RKO (cell line): ENCODE results near the gene ADAM22.
"Not testable (repeated sequence)": the region's sequence is repeated elsewhere in the genome, so short reads cannot be mapped to it uniquely, and the experiment has no call there.

Source experiments
- DNase-seq: peaks from one replicate; pipeline ENCODE4 v3.0.0-alpha.2; 2016; ENCODE audit warnings: low spot score

Gene ADAM22, protein sequence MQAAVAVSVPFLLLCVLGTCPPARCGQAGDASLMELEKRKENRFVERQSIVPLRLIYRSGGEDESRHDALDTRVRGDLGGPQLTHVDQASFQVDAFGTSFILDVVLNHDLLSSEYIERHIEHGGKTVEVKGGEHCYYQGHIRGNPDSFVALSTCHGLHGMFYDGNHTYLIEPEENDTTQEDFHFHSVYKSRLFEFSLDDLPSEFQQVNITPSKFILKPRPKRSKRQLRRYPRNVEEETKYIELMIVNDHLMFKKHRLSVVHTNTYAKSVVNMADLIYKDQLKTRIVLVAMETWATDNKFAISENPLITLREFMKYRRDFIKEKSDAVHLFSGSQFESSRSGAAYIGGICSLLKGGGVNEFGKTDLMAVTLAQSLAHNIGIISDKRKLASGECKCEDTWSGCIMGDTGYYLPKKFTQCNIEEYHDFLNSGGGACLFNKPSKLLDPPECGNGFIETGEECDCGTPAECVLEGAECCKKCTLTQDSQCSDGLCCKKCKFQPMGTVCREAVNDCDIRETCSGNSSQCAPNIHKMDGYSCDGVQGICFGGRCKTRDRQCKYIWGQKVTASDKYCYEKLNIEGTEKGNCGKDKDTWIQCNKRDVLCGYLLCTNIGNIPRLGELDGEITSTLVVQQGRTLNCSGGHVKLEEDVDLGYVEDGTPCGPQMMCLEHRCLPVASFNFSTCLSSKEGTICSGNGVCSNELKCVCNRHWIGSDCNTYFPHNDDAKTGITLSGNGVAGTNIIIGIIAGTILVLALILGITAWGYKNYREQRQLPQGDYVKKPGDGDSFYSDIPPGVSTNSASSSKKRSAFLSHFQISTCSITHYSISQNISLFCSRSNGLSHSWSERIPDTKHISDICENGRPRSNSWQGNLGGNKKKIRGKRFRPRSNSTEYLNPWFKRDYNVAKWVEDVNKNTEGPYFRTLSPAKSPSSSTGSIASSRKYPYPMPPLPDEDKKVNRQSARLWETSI

DNA sequence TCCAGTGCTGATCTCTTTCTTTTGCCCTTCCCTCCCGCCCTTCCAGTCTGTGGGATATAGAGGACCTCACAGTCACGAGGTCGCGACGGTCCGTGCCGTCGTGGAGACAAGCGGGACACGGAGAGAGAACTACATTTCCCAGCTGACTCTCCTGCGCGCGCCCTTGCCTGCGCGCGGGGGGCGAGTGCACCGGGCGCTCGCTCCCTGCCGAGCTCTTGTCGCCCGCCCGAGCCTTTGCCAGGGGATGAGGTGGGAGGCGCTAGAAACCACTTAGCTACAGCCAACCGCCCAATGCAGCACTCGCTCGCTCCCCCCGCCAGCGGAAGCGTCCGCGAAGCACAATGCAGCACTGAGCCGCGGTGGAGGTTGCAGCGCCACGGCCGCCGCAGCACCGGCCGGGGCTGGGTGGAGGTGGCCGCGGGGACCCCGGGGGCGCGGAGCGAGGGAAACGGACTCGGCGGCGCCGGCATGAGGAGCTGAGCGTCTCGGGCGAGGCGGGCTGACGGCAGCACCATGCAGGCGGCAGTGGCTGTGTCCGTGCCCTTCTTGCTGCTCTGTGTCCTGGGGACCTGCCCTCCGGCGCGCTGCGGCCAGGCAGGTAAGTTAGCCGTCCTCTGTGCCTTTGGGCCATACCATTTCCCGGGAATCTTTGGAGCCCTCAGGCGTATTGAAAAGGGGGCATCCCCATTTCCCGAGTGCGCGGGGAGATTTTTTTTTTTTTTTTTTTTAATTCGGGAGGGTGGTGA, at the start of gene ADAM22:
ADAM22 (plus strand) TSS at position 299 of the 746 bp plus-strand sequence; CDS start at position 514, 215 bp downstream.
- DNase-seq = peak; percentile 96

DNA sequence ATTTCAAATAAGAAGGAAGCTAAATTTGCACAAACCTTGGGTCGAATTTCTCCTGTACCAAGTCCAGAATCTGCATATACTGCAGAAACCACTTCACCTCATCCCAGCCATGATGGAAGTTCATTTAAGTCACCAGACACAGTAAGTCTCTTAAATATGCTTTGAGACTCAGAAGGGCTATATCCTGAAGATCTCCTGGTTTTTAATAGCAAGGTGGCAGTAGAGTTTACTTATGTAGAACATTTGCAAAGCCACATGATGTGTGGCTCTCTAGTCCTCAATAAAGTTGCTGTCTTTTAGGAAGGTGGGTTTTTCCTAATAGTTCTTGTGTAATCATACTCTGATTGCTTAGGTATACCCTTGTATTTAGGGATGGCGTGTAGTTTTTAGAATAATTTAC, 49.0 kb upstream of the ADAM22 start:
- DNase-seq = peak; percentile 41

DNA sequence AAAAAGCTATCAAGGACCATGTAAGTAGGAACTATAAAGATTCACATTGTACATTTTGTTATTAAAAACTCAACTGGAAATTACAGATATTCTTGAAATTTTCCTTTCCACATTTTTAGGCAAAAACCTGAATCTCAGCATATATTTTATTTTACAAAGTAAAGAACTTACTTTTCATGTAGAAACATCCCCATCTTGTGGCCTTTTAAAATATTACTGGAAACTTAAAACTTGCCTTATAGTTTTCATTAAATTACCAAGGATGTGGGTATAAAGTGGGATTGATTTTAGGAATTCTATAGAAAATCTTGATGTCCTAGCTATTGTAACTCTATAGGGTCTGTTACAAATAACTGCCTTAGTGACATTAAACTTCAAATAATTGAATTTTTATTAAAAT, 47.2 kb upstream of the ADAM22 start:
- peak; percentile 68 for DNase-seq

DNA sequence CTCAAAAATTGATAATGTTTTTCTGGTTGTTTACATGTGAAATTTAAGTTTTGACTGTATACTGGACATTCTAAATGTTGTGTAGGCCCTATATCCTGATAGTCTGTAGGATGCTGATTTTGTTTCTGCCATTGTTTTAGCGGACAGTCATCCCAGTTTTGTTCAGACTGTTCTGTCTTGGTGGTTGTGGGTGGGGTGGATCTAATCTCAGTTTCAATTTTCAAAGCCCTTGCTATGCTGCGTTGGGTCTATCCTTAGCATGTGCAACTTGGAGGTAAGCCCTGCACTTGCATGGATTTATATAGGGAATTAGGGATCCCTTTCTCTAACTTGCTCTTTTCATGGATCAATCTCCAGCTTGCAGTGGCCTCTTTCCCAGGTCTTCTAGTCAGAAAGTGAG, 38.7 kb upstream of the ADAM22 start:
- no peak for DNase-seq

DNA sequence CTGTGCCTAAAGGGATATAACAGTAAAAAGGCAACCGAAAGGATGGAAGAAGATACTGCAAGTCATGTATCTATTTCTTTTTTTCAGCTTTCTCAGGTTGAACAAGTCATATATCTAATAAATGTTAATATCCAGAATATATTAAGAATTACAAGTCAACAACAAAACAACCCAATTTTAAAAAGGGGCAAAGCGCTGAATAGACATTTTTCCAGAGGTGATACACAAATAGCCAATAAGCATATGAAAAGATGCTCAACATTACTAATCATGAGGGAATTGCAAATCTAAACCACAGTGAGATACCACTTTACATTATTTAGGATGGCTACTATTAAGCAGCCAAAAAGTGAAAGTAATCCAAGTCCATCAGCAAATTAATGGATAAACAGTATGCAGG, 34.8 kb upstream of the ADAM22 start:
- no peak for DNase-seq

DNA sequence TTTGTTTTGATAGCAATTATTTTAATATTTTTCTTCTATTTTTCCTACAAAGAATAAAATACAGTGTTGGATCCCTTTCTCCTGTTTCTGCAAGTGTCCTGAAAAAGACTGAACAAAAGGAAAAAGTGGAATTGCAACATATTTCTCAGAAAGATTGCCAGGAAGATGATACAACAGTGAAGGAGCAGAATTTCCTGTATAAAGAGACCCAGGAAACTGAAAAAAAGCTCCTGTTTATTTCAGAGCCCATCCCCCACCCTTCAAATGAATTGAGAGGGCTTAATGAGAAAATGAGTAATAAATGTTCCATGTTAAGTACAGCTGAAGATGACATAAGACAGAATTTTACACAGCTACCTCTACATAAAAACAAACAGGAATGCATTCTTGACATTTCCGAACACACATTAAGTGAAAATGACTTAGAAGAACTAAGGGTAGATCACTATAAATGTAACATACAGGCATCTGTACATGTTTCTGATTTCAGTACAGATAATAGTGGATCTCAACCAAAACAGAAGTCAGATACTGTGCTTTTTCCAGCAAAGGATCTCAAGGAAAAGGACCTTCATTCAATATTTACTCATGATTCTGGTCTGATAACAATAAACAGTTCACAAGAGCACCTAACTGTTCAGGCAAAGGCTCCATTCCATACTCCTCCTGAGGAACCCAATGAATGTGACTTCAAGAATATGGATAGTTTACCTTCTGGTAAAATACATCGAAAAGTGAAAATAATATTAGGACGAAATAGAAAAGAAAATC, 26.7 kb upstream of the ADAM22 start:
- not testable (repeated sequence) for DNase-seq

DNA sequence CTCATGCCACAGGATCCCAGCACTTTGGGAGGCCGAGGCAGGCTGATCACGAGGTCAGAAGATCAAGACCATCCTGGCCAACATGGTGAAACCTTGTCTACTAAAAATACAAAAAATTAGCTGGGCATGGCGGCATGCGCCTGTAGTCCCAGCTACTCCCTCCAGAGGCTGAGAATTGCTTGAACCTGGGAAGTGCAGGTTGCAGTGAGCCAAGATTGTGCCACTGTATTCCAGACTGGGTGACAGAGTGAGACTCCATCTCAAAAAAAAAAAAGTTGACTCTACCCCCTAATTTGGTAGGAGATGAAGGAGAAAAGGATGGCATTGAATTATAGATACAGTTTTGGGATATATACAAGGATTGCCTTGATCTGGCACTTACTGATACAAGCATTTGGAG, 25.2 kb upstream of the ADAM22 start:
- DNase-seq = not testable (repeated sequence)

DNA sequence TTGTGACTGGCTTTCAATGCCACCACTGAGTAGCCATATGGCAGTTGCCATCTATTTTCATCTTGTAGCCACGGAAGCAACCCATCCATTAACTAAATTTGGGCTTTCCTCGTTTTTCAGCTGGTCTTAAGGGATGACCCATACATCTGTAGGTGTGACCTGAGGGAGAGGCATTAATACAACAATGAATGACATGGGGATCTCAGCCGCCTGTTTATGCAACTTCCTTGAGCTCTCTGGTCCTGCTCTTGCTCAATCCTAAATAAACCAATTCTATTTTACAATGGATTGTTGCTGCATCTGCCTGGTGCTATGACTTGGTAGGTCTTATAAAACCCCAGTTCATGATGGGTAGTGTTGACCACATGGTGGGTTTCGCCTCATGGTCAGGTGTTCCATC, 21.9 kb upstream of the ADAM22 start:
- DNase-seq = no peak

DNA sequence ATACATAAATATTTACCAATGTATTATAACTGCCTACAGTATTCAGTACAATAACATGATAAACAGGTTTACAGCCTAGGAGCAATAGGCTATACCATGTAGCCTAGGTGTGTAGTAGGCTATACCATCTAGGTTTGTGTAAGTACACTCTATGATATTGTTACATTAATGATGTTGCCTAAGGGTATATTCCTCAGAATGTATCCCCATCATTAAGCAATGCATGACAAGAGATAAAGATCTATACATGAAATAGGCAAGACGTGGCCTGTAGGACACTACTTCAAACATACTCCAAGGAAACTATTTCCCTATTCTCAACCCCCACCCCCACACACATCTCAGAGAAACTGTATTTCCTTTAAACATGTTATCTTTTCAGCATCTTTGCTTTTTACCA, 15.3 kb upstream of the ADAM22 start:
- DNase-seq = no peak

DNA sequence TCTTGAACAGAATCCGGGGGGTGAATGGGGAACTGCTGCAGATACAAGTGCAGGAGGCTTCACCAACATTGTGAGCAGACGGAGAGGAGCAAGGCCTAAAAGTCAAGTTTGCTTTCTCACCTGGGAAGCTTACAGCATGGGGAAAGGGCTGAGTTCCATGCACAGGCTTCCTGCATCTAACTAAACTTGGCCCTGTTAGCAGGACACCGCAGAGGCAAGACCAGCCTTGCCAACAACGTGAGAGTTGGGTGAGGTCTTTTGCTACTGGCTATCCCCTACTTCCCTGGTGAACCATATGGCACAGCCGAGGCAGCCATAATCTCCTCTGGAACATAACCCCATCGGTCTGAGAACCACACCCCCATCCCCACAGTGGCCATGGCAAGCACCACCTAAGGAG, 14.2 kb upstream of the ADAM22 start:
- no peak for DNase-seq

DNA sequence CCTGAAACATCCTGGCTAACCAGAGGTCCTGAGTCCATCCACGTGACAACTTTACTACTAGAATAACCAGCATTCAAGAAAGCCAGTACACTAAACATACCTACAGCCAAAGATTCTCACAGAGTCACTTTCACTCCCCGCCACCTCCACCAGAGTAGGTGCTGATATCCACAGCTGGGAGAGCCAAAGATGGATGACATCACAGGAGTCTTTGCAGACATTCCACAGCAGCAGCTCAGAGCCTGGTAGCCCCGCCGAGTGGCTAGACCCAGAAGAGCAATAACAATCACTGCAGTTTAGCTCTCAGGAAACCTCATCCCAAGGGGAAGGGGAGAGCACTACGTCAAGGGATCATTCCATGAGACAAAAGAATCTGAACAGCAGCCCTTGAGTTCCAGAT, 13.5 kb upstream of the ADAM22 start:
- DNase-seq = no peak

DNA sequence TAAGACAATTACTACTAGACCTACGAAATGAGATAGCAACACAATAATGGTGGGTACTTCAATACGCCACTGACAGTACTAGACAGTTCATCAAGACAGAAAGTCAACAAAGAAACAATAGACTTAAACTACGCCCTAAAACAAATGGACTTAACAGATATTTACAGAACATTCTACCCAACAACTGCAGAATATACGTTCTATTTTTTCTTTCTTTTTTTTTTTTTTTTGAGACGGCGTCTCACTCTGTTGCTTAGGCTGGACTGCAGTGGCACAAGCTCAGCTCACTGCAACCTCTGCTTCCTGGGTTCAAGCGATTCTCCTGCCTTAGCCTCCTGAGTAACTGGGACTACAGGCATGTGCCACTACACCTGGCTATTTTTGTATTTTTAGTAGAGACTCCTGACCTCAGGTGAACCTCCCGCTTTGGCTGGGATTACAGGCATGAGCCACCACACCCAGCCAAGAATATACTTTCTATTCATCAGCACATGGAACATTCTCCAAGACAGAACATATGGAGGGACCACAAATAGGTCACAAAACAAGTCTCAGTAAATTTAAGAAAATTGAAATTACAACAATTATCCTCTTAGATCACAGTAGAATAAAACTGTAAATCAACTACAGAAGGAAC, 11.2 kb upstream of the ADAM22 start:
- not testable (repeated sequence) for DNase-seq

DNA sequence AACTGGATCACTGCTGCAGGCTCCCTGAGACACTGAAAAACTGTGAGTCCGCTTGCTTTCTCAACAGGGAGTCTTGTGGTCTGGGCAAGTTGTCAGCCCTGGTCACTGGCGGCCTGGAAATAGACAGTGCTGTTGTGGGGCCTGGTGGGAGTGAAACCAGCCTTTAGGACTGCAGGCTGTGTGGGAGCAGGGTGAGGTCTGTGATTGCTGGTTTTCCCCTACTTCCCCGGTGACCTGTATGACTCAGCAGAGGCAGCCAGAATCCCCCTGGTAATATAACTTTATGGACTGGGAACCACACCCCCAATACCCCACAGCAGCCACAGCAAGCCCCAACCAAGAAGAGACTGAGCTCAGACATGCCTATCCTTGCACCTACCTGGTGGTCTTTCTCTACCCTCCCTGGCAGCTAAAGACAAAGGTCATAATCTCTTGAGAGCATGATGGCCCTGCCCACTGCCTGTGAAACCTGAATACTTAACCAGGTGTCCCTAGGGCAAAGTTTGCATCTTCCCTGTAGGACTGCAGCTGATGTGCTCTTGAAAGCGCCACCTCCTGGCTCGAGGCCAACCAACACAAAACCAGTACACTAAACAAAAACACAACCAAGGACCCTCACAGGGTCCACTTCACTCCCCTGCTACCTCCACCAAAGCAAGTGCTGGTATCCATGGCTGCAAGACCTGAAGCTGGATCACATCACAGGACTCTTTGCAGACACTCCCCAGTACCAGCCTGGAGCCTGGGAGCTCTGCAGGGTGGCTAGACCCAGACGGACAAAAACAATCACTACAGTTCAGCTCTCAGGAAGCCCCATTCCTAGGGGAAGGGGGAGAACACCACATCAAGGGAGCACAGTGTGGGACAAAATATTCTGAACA, 7.2 kb upstream of the ADAM22 start:
- no peak for DNase-seq

DNA sequence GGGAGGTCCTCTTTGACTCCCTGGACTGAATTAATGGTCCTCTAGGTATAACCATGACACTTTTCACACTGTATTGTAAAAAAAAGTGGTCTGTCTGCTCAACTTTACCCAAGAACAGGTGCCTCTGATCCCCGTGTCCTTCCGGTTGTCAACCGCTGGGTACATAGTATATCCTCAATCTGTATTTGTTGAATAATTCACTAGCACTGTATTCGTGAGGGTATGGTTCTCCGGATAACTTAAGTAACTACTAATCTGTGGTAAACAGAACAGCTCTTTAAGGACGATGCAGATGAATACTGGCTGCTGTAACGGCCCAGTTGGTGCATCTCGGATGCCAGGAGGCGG, 472 bp upstream of the ADAM22 start:
- DNase-seq = no peak

DNA sequence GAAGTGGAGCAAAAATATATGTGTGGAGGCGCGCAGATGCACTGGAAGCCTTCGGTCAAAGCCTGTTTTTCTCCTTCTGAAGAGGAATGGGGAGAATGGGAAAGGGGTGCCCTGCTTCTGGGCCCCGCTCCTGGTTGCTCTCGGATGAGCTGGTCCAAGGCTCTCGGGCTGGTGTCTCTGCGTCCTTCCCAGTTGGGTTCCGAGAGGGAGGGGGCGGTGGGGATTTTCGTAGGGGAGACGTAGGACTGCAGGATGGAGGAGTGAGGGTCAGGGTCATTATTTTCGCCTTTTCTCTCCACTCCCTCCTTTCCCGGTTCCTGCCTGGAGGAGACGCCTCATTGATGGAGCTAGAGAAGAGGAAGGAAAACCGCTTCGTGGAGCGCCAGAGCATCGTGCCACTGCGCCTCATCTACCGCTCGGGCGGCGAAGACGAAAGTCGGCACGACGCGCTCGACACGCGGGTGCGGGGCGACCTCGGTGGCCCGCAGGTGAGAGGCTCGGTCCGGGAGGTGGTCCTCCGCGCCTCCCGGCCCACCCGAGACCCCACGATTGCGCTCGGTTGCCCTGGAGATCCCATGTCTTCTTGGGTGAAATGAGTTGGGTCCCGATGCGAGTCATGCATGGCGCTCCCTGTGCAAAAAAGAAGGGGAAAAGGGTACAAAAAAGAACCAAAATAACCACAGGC, 790 bp downstream of the ADAM22 start:
- DNase-seq = peak; percentile 34

DNA sequence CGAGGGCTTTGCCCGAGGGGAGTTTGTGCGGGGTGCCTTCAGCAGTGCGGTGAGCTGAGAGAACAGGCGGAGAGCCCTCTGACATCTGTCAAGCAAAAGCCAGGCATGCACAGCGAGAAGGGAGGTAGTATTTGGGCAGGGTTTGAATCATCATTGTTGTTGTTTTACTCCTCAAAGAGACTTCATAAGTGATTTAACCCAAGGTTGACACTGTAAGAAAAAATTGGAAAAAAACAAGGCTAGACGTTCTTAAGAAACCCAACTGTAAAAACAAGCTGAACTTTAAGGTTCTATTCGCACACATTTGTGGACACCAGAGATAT, 1.3 kb downstream of the ADAM22 start:
- DNase-seq = no peak

DNA sequence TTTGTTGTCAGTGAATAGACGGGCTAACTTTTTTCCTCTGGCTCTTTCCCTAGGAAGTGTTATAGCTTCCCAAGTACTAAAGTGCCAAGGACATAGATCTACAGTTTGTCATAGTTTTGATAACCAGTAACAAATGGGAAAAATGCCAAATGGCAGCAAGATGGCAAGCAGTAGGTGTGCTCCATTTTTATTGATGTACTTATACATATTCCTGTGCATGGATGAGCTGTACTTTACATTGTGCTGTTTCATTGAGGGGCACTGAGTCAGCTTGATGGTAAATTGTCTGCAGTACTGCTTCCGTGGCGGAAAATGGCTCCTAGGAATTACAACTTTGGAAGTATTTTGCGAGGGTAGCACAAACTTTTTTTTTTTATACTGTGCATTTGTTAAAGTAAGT, 7.1 kb downstream of the ADAM22 start:
- DNase-seq = no peak

DNA sequence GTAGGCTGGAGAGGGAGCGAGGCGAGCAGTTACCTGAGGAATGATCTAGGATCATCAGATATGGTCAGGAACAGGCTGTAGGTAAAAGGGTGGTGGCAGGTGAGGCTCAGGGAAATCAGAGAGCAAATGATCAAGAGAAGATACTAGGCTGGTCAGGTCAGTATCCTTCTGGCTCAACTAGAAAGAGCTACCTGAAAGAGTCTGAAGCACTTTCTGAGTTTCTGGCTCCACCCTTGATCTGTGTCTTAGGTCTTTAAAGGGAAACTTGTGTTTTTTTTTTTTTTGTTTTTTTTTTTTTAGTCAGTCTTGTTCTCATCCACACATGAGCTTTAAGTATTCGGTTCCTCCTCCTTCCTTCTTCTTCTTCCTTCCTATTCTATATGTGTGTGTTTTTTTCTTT, 10.5 kb downstream of the ADAM22 start:
- no peak for DNase-seq

DNA sequence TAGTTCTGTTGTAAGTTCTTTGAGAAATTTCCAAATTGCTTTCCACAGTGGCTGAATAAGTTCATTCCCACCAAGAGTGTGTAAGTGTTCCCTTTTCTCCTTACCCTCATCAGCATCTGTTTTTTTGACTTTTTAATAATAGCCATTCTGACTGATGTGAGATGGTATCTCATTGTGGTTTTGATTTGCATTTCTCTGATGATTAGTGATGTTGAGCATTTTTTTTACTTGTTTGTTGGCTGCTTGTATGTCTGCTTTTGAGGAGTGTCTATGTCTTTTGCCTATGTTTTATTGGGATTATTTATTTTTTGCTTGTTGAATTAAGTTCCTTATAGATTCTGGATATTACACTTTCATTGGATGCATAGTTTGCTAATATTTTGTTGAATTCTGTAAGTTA, 11.9 kb downstream of the ADAM22 start:
- DNase-seq = not testable (repeated sequence)

DNA sequence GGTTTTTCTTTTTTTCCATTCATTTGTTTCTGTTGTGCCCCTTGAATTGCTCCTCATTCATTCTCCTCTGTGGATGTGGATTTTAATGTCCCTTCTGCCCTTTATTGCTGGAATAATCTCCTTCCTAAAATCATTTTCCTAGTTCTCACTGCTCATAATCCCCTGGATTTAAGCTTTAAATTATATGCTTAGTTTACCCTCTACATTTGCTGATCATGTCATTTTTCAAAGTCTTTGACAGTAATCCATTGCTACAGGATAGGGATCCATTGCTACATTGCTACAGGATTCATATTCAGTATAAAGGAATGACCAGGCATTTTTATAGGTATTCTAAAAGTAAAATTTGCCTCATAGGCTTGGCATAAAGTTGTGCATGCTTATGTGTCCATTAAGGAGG, 14.3 kb downstream of the ADAM22 start:
- DNase-seq = no peak
